Right lobe of liver (tissue), 6 donors: ENCODE data around the gene MED12L. TPM values are rescaled to one million over a fixed set of nuclear protein-coding genes. Genes with fewer than 3 reads are reported as not detected.

ENCODE experiments used
- ATAC-seq, 4 donors: fragments of 200-7000 bp; cut with Tn5 transposase; one replicate each; pipeline ENCODE4 v1.9.1; 2020; ENCODE audit warnings: mild to moderate bottlenecking in 4 of 4, moderate library complexity in 4 of 4
- DNase-seq, 3 donors: peaks; one replicate each; pipeline ENCODE4 v3.0.0-alpha.2; 2020
- H3K27ac ChIP-seq, 3 donors: fragments of 200-600 bp; one replicate each; pipeline ENCODE4 v1.8.0; 2022
- H3K27me3 ChIP-seq, 2 donors: fragments of 200-600 bp; one replicate each; pipeline ENCODE4 v1.8.0; 2022
- H3K36me3 ChIP-seq, 4 donors: fragments of 200-600 bp; sonication (generic) in 1 of 4; one replicate each; pipeline versions ENCODE4 v1.5.1 to v1.8.0; 2017 to 2022; ENCODE audit warnings: control low read depth in 1 of 4
- H3K4me1 ChIP-seq, 4 donors: fragments of 200-600 bp; sonication (generic) in 1 of 4; one replicate each; pipeline versions ENCODE4 v1.5.1 to v1.8.0; 2017 to 2022; ENCODE audit warnings: control low read depth in 1 of 4
- H3K4me3 ChIP-seq, 3 donors: fragments of 200-600 bp; one replicate each; pipeline ENCODE4 v1.8.0; 2022
- H3K9me3 ChIP-seq, 4 donors: fragments of 200-600 bp; sonication (generic) in 1 of 4; one replicate each; pipeline versions ENCODE4 v1.5.1 to v1.8.0; 2017 to 2022; ENCODE audit warnings: control low read depth in 1 of 4
- POLR2A ChIP-seq: fragments of 450-650 bp; IDR thresholded peaks from one replicate; pipeline ENCODE4 v1.6.1; 2017; ENCODE audit warnings: antibody characterized with exemption, mild to moderate bottlenecking
- WGBS: methylation state at CpG from one replicate; pipeline ENCODE4 v1.1.6; 2018; ENCODE audit warnings: low coverage, low lambda C conversion rate; ENCODE audit not compliant: insufficient coverage; ENCODE audit errors: missing lambda C conversion rate; 5-methylcytosine and 5-hydroxymethylcytosine counted together
- intact Hi-C, 2 donors: fragments of 100-400 bp; cut with DNase I; formaldehyde crosslinking; loops; one replicate each; pipeline versions ENCODE4 v1.11.2 to v1.14.1; 2022
- total RNA-seq, 6 experiments: library from RNA; depleted of rRNA in 2 of 6; stranded (reverse); fragments of >200 nt in 2 of 6; fragmentation: NEBNext Ultra II Directional in 3 of 6; extraction: Animal tissue kit (Norgen Biotek cat#: 25700) in 3 of 6; gene quantifications; one replicate each; pipeline versions ENCODE4 v1.1.0 to v1.2.4, GENCODE V29; 2016 to 2023
- TF ChIP-seq, protein P1 (sequence below), 4 donors: fragments of 200-600 bp in 3 of 4; fragments of 450-650 bp in 1 of 4; IDR thresholded peaks; one replicate each; pipeline versions ENCODE4 v1.5.1 to v1.8.0; 2016 to 2022; ENCODE audit warnings: antibody characterized with exemption in 4 of 4, mild to moderate bottlenecking in 2 of 4
- donor health status: DM: no; HTN: yes; CAD: no.
- donor health status: DM: no; HTN: no; CAD: no.
- donor health status: DM: no; HTN: no; CAD: no.
- donor health status: DM: no; HTN: yes; CAD: no.
- donor health status: DM: no; HTN: yes; CAD: no.

The MED12L gene
- total RNA-seq, 6 experiments from 2014 or later = 0.04 to 0.64 (median 0.40) TPM

- TF ChIP-seq, protein P1, sequence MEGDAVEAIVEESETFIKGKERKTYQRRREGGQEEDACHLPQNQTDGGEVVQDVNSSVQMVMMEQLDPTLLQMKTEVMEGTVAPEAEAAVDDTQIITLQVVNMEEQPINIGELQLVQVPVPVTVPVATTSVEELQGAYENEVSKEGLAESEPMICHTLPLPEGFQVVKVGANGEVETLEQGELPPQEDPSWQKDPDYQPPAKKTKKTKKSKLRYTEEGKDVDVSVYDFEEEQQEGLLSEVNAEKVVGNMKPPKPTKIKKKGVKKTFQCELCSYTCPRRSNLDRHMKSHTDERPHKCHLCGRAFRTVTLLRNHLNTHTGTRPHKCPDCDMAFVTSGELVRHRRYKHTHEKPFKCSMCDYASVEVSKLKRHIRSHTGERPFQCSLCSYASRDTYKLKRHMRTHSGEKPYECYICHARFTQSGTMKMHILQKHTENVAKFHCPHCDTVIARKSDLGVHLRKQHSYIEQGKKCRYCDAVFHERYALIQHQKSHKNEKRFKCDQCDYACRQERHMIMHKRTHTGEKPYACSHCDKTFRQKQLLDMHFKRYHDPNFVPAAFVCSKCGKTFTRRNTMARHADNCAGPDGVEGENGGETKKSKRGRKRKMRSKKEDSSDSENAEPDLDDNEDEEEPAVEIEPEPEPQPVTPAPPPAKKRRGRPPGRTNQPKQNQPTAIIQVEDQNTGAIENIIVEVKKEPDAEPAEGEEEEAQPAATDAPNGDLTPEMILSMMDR (IDR thresholded peaks at IDR 0.05) = no peak
- no peak for TF ChIP-seq POLR2A
- no peaks in the 10 kb centered on the region for H3K36me3 ChIP-seq
- H3K4me1 ChIP-seq = peaks cover 0 to 20% (median 9%) of the 10 kb centered on the region in 4 donors
- H3K9me3 ChIP-seq = no peaks in the 10 kb centered on the region
- intact Hi-C loops = no loop called here
- ATAC-seq = no peak
- WGBS = 55% methylated on average over 2 of the region's 2 CpGs
- no peak for DNase-seq
- H3K27ac ChIP-seq = no peak overlapping the region
- H3K4me3 ChIP-seq = no peak overlapping the region
- H3K27me3 ChIP-seq = no peaks in the 10 kb centered on the region
These were observed 115.1 kb downstream of the MED12L start for GRCh38 chr3:151200586-151200985.

DNA sequence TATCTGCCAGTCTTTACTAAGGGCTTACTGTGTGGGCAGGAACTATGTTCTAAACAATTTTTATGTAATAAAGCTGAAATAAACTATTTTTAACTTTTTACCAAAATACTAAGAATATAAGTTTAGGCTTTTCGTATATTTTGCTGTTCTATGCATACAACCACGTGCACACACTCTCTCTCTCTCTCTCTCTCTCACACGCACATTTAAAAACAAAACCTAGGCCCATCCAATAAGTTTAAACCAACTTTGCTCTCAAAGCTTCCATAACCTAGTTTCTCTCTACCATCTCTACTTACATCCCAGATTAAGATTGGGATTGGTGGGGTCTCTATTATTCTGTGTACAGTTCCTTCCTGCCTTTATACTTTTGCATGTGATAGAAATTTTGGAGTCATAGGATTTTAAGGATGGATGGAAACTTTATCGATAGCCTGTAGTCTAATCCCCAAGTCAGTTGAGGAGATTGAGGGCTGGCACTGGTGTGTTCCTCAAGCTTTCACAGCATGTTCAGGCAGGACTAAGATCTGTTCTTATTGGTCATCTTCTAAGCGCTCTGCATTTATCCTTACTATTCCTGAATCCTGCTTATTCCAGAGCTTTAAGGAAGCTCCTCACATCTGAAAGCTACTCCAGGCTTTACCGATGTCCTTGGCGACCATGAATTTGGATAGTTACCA lies 115.7 kb downstream of the MED12L start:
- Histone ChIP-seq H3K4me1 (peaks cover 0 to 20% (median 9%) of the 10 kb centered on the region in 4 donors), H3K36me3 (no peaks in the 10 kb centered on the region), H3K27ac (no peak overlapping the region), H3K27me3 (no peaks in the 10 kb centered on the region), H3K4me3 (no peak overlapping the region), H3K9me3 (no peaks in the 10 kb centered on the region)
- no peak for DNase-seq
- WGBS = 78% methylated on average over 7 of the region's 7 CpGs
- intact Hi-C loops = no loop called here
- no peak for ATAC-seq
- TF ChIP-seq, protein P1 (IDR thresholded peaks at IDR 0.05) = no peak
- TF ChIP-seq POLR2A = no peak

GRCh38 chr3:151203051-151203420 lies 117.6 kb downstream of the MED12L start, which contains the start of gene GPR171:
TSS of gene GPR171 (minus strand) at chr3:151203216. CDS start at chr3:151199386, 3,830 bp downstream.
- no peaks in the 10 kb centered on the region for H3K9me3 ChIP-seq
- DNase-seq (no peak), ATAC-seq (no peak)
- peaks cover 0 to 19% (median 7%) of the 10 kb centered on the region in 4 donors for H3K4me1 ChIP-seq
- TF ChIP-seq POLR2A = no peak
- TF ChIP-seq, protein P1 (IDR thresholded peaks at IDR 0.05) = no peak
- 65% methylated on average over 3 of the region's 3 CpGs for WGBS
- intact Hi-C loops = no loop called here
- no peak within 1 kb of the TSS for H3K4me3 ChIP-seq
- no peaks in the 10 kb centered on the region for H3K27me3 ChIP-seq
- no peak within 1 kb of the TSS for H3K27ac ChIP-seq
- H3K36me3 ChIP-seq = no peaks in the 10 kb centered on the region

- TF ChIP-seq, protein P1 (IDR thresholded peaks at IDR 0.05) = no peak
- TF ChIP-seq POLR2A = no peak
- H3K9me3 ChIP-seq = no peaks in the 10 kb centered on the region
- WGBS = 46% methylated on average over 3 of the region's 3 CpGs
- no peaks in the 10 kb centered on the region for H3K36me3 ChIP-seq
- H3K27me3 ChIP-seq = no peaks in the 10 kb centered on the region
- peaks cover 0 to 6% (median 0%) of the 10 kb centered on the region in 4 donors for H3K4me1 ChIP-seq
- intact Hi-C loops = no loop called here
- DNase-seq = no peak
- H3K4me3 ChIP-seq = no peak overlapping the region
- no peak for ATAC-seq
- H3K27ac ChIP-seq = no peak overlapping the region
These were observed 119.3 kb downstream of the MED12L start for GRCh38 chr3:151204530-151205402.
